ENCODE data around the gene CYP26A1.

DNA sequence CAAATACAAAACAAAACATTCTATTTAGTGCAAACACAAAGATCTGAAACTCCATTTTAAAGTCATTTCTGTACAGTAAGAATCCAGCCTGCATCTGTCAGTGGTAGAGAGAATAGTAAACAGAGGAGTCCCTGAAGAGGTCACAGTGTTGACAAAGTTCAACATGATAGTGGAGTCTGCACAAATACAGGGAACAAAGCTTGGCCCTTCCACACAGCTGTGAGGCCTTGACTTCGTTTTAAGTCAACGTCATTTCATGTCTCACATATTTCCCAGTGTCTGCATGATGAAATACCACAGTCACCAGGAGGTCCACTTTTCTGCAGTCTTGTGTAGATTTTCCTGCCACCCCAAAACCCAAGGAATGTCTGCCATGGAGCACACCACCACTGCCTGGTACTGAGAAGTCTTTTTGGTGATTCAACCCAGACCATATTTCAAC is 33.0 kb downstream of the CYP26A1 start:
- TF ChIP-seq, protein P1, sequence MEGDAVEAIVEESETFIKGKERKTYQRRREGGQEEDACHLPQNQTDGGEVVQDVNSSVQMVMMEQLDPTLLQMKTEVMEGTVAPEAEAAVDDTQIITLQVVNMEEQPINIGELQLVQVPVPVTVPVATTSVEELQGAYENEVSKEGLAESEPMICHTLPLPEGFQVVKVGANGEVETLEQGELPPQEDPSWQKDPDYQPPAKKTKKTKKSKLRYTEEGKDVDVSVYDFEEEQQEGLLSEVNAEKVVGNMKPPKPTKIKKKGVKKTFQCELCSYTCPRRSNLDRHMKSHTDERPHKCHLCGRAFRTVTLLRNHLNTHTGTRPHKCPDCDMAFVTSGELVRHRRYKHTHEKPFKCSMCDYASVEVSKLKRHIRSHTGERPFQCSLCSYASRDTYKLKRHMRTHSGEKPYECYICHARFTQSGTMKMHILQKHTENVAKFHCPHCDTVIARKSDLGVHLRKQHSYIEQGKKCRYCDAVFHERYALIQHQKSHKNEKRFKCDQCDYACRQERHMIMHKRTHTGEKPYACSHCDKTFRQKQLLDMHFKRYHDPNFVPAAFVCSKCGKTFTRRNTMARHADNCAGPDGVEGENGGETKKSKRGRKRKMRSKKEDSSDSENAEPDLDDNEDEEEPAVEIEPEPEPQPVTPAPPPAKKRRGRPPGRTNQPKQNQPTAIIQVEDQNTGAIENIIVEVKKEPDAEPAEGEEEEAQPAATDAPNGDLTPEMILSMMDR (IDR thresholded peaks at IDR 0.05; ENCODE audit: low read depth, low read length): no peak
- no peak for TF ChIP-seq EZH2phosphoT487 (IDR thresholded peaks at IDR 0.05; ENCODE audit: low read depth)
